Measurements from ENCODE around the gene HDAC4. TPM values are rescaled to one million over a fixed set of nuclear protein-coding genes. Genes with fewer than 3 reads are reported as not detected.

HDAC4 gene
- polyA plus RNA-seq, 1 donor (not counting 4 experiments of a cell fraction or from before 2014, with no cell fraction given) = 2.9 TPM

DNA sequence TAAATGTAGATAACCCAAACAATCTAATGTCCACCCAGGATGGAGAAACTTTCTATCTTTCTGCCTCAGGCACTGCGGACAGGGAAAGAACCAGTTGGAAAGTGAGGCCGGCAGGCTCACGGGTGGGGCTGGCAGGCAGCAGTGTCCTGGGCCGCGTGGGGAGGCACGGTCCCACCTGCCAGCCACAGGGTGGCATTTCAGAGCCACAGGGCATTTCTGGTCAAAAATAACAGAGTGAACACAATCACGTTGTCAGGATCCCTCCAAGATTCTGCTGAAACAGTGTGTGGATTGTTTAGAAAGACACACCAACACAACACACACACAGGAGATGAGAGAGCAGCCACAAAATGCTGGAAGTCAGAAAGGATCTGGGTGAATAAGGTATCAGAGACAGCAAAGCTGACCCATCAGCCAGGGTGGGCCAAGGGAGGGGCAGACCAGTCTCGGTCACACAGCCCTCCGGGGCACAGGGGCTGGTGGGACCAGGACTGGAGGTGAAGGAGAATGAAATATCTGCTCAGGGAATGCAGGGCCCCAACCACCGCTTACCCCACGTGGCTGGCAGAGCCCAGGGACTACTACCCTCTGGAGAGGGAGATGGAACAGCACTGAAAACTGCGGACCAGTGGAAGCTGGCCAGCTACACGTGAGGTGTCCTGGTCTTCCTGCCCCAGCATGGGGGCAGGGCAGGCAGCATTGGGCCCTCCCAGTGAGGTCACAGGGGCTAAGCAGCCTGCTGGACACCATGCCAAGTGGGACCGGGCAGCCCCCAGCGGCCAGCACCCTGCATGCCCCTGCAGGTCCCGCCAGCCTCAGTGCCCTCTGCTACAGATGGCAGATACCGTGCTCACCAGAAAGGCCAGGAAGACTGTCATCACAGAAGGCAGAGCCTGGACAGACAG, 173.9 kb downstream of the HDAC4 start:
- Histone ChIP-seq H3K4me2 (ENCODE audit: control insufficient read depth, extremely low read depth, insufficient read depth, low read depth, low read length) (no peak overlapping the region), H3K79me2 (ENCODE audit: control insufficient read depth, insufficient read depth, low read length) (no peaks in the 10 kb centered on the region), H3K4me3 (ENCODE audit: control insufficient read depth in 2 of 3, extremely low read depth in 1 of 3, insufficient read depth in 2 of 3, low read depth in 1 of 3, low read length in 3 of 3) (no peak overlapping the region), H3K4me1 (ENCODE audit: control insufficient read depth, extremely low read depth, insufficient read depth, low read length) (no peaks in the 10 kb centered on the region), H3K9ac (ENCODE audit: control insufficient read depth, extremely low read depth, insufficient read depth, low read length) (no peak overlapping the region), H2AFZ (ENCODE audit: control insufficient read depth, low read length) (no peak overlapping the region), H3K27ac (ENCODE audit: control insufficient read depth, insufficient read depth, low read length) (no peak overlapping the region), H3K27me3 (ENCODE audit: control insufficient read depth, extremely low read depth, insufficient read depth, low read length) (no peaks in the 10 kb centered on the region), H3K36me3 (ENCODE audit: control insufficient read depth in 2 of 2, extremely low read depth in 1 of 2, insufficient read depth in 2 of 2, low read length in 2 of 2) (no peaks in the 10 kb centered on the region), H3K9me3 (ENCODE audit: control insufficient read depth, low read depth, low read length) (no peaks in the 10 kb centered on the region), H3K9me1 (ENCODE audit: control insufficient read depth, extremely low read depth, insufficient read depth, low read length) (no peaks in the 10 kb centered on the region), H4K20me1 (ENCODE audit: control insufficient read depth, extremely low read depth, insufficient read depth, low read length) (no peaks in the 10 kb centered on the region)
- dilution Hi-C loops (cut with MboI; ENCODE audit: extremely low pct_ligation_motif_present, low sequenced_read_pairs) = no loop called here
- no peak for TF ChIP-seq EZH2 (IDR thresholded peaks at IDR 0.05; ENCODE audit: low read length)
- TF ChIP-seq, protein P1, sequence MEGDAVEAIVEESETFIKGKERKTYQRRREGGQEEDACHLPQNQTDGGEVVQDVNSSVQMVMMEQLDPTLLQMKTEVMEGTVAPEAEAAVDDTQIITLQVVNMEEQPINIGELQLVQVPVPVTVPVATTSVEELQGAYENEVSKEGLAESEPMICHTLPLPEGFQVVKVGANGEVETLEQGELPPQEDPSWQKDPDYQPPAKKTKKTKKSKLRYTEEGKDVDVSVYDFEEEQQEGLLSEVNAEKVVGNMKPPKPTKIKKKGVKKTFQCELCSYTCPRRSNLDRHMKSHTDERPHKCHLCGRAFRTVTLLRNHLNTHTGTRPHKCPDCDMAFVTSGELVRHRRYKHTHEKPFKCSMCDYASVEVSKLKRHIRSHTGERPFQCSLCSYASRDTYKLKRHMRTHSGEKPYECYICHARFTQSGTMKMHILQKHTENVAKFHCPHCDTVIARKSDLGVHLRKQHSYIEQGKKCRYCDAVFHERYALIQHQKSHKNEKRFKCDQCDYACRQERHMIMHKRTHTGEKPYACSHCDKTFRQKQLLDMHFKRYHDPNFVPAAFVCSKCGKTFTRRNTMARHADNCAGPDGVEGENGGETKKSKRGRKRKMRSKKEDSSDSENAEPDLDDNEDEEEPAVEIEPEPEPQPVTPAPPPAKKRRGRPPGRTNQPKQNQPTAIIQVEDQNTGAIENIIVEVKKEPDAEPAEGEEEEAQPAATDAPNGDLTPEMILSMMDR (optimal IDR thresholded peaks at IDR 0.05 in 1 of 3, IDR thresholded peaks at IDR 0.05 in 1 of 3, conservative IDR thresholded peaks at IDR 0.05 in 1 of 3; ENCODE audit: extremely low read depth in 1 of 3, insufficient read depth in 2 of 3, low read length in 3 of 3) = peak in 1 of 3 experiments; percentile 2
- no peak for FAIRE-seq
- no peak for DNase-seq (ENCODE audit: low read depth, low spot score)

DNA sequence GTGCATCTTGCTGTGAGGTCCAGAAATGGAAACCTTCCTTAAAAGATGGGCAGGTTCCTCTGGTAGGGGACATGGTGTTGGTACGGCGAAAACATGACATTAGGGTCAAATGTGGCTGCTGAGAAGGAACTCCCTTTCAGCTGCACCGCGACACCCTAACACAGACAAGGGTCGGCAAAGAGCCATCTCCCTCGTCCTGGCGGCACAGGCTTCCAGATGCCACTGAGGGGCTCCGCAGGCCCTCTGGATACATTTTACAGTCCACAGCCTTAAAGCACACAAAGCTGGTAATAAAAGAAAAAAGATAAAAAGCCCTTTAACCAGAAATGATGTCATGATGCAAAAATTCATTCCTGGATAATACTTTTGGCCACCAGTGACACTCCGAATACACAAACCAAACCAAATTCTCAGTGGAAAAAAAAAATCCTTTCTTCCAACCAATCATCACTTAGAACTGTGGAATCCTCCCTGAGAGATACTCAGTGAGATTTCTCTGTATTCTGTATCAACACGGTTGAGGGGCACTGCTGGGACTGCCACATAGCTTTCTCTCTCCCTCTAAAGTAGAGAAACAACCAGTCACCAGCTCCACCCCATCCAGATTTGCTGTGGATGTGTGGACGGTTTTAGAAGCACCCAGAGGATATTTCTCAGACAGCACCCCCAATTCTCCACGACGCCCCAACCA, 174.8 kb downstream of the HDAC4 start:
- no peak overlapping the region for H3K4me3 ChIP-seq (ENCODE audit: control insufficient read depth in 2 of 3, extremely low read depth in 1 of 3, insufficient read depth in 2 of 3, low read depth in 1 of 3, low read length in 3 of 3)
- H2AFZ ChIP-seq (ENCODE audit: control insufficient read depth, low read length) = no peak overlapping the region
- H3K9ac ChIP-seq (ENCODE audit: control insufficient read depth, extremely low read depth, insufficient read depth, low read length) = no peak overlapping the region
- no peaks in the 10 kb centered on the region for H3K4me1 ChIP-seq (ENCODE audit: control insufficient read depth, extremely low read depth, insufficient read depth, low read length)
- H3K36me3 ChIP-seq (ENCODE audit: control insufficient read depth in 2 of 2, extremely low read depth in 1 of 2, insufficient read depth in 2 of 2, low read length in 2 of 2) = no peaks in the 10 kb centered on the region
- DNase-seq (ENCODE audit: low read depth, low spot score) (no peak), FAIRE-seq (no peak)
- no peaks in the 10 kb centered on the region for H3K9me3 ChIP-seq (ENCODE audit: control insufficient read depth, low read depth, low read length)
- no peaks in the 10 kb centered on the region for H3K79me2 ChIP-seq (ENCODE audit: control insufficient read depth, insufficient read depth, low read length)
- no peak overlapping the region for H3K27ac ChIP-seq (ENCODE audit: control insufficient read depth, insufficient read depth, low read length)
- dilution Hi-C loops (cut with MboI; ENCODE audit: extremely low pct_ligation_motif_present, low sequenced_read_pairs) = no loop called here
- peak overlapping the region; percentile 28 for H3K4me2 ChIP-seq (ENCODE audit: control insufficient read depth, extremely low read depth, insufficient read depth, low read depth, low read length)
- no peaks in the 10 kb centered on the region for H4K20me1 ChIP-seq (ENCODE audit: control insufficient read depth, extremely low read depth, insufficient read depth, low read length)
- H3K9me1 ChIP-seq (ENCODE audit: control insufficient read depth, extremely low read depth, insufficient read depth, low read length) = no peaks in the 10 kb centered on the region
- H3K27me3 ChIP-seq (ENCODE audit: control insufficient read depth, extremely low read depth, insufficient read depth, low read length) = no peaks in the 10 kb centered on the region
- TF ChIP-seq, protein P1 (optimal IDR thresholded peaks at IDR 0.05 in 1 of 3, IDR thresholded peaks at IDR 0.05 in 1 of 3, conservative IDR thresholded peaks at IDR 0.05 in 1 of 3; ENCODE audit: extremely low read depth in 1 of 3, insufficient read depth in 2 of 3, low read length in 3 of 3) = no peak
- no peak for TF ChIP-seq EZH2 (IDR thresholded peaks at IDR 0.05; ENCODE audit: low read length)
